IMR-90 (cell line): Measurements from ENCODE around the gene IMPG2. TPM values are rescaled to one million over a fixed set of nuclear protein-coding genes. Genes with fewer than 3 reads are reported as not detected.

Experiments used
- ATAC-seq: fragments of 200-7000 bp; cut with Tn5 transposase; 2 replicates; pipeline ENCODE4 v1.9.1; 2020; ENCODE audit warnings: low read depth, mild to moderate bottlenecking, moderate library complexity
- BruUV-seq: library from RNA; stranded (reverse); fragments of 400-500 nt; replicated peaks from 2 replicates; lab custom pipeline; 2021; lab: Mats Ljungman, UMichigan
- CTCF ChIA-PET: fragments of 300-600 bp; formaldehyde crosslinking; extraction: SDS; loops from one replicate; lab custom pipeline; 2021; ENCODE audit warnings: antibody characterized with exemption; lab: Yijun Ruan, JAX
- POLR2A ChIA-PET: fragments of 300-600 bp; sonication (Branson Sonifier 250); formaldehyde crosslinking; loops from one replicate; lab custom pipeline; 2022; ENCODE audit warnings: antibody characterized with exemption; ENCODE audit not compliant: unreplicated experiment; lab: Charles Lee
- DNase-seq: peaks from one replicate; pipeline ENCODE4 v3.0.0; 2013
- H2AFZ ChIP-seq: replicated peaks from 2 replicates; pipeline ENCODE3; 2013; ENCODE audit warnings: low read length, mild to moderate bottlenecking; ENCODE audit not compliant: poor library complexity
- H2AK5ac ChIP-seq: 2 replicates; pipeline ENCODE4 v1.6.1; 2013; ENCODE audit warnings: low read depth, low read length, inconsistent platforms
- H2AK9ac ChIP-seq: replicated peaks from 2 replicates; pipeline ENCODE3; 2013; ENCODE audit warnings: mild to moderate bottlenecking, low read depth, low read length, moderate library complexity; ENCODE audit not compliant: poor library complexity
- H2BK120ac ChIP-seq: 2 replicates; pipeline ENCODE4 v1.6.1; 2013; ENCODE audit warnings: low read depth, low read length, inconsistent platforms
- H2BK15ac ChIP-seq: 3 replicates; pipeline ENCODE4 v1.6.1; 2013; ENCODE audit warnings: low read depth, low read length, inconsistent platforms
- H2BK20ac ChIP-seq: 2 replicates; pipeline ENCODE4 v1.6.1; 2013; ENCODE audit warnings: low read depth, mild to moderate bottlenecking, inconsistent platforms, low read length, moderate library complexity
- H2BK5ac ChIP-seq: 2 replicates; pipeline ENCODE4 v1.6.1; 2013; ENCODE audit warnings: mild to moderate bottlenecking, low read depth, low read length, inconsistent platforms; ENCODE audit not compliant: poor library complexity, severe bottlenecking
- H3K14ac ChIP-seq: replicated peaks from 2 replicates; pipeline ENCODE4 v1.6.1; 2013; ENCODE audit warnings: low read depth, low read length, inconsistent platforms
- H3K18ac ChIP-seq: 2 replicates; pipeline ENCODE4 v1.6.1; 2013; ENCODE audit warnings: low read depth, low read length, control low read depth
- H3K23ac ChIP-seq: 2 replicates; pipeline ENCODE4 v1.6.1; 2013; ENCODE audit warnings: low read depth, low read length, inconsistent platforms
- H3K27ac ChIP-seq: 2 replicates; pipeline ENCODE4 v1.5.1; 2013; ENCODE audit warnings: mild to moderate bottlenecking, control low read depth, low read length; ENCODE audit not compliant: insufficient read depth
- H3K27me3 ChIP-seq: 2 replicates; pipeline ENCODE4 v1.6.1; 2013; ENCODE audit warnings: low read length; ENCODE audit not compliant: control insufficient read depth, insufficient read depth
- H3K36me3 ChIP-seq: 2 replicates; pipeline ENCODE4 v1.6.1; 2013; ENCODE audit warnings: low read length, mixed read lengths; ENCODE audit not compliant: control insufficient read depth, insufficient read depth
- H3K4ac ChIP-seq: 2 replicates; pipeline ENCODE4 v1.6.1; 2013; ENCODE audit warnings: low read depth, low read length, inconsistent platforms
- H3K4me1 ChIP-seq: 2 replicates; pipeline ENCODE4 v1.6.1; 2013; ENCODE audit warnings: low read length, mixed read lengths; ENCODE audit not compliant: control insufficient read depth, insufficient read depth
- H3K4me2 ChIP-seq: 2 replicates; pipeline ENCODE4 v1.6.1; 2013; ENCODE audit warnings: low read depth, mild to moderate bottlenecking, control low read depth, low read length, moderate library complexity
- H3K4me3 ChIP-seq: 2 replicates; pipeline ENCODE4 v1.5.1; 2013; ENCODE audit warnings: low read depth, mild to moderate bottlenecking, control low read depth, low read length, moderate library complexity; ENCODE audit not compliant: insufficient read depth
- H3K56ac ChIP-seq: 2 replicates; pipeline ENCODE4 v1.6.1; 2013; ENCODE audit warnings: low read length, inconsistent platforms; ENCODE audit not compliant: insufficient read depth; ENCODE audit errors: extremely low read depth
- H3K79me1 ChIP-seq, 2 experiments: 2 replicates each; pipeline ENCODE4 v1.6.1; 2013; ENCODE audit warnings: low read length in 2 of 2, inconsistent platforms in 1 of 2, low read depth in 1 of 2
- H3K9ac ChIP-seq: 2 replicates; pipeline ENCODE4 v1.6.1; 2013; ENCODE audit warnings: low read depth, low read length, control low read depth
- H3K9me1 ChIP-seq: 2 replicates; pipeline ENCODE4 v1.6.1; 2013; ENCODE audit warnings: low read length, inconsistent platforms; ENCODE audit not compliant: insufficient read depth
- H3K9me3 ChIP-seq: 2 replicates; pipeline ENCODE4 v1.6.1; 2013; ENCODE audit warnings: low read length; ENCODE audit not compliant: control insufficient read depth, insufficient read depth
- H4K20me1 ChIP-seq: 2 replicates; pipeline ENCODE4 v1.6.1; 2013; ENCODE audit warnings: low read length, inconsistent platforms; ENCODE audit not compliant: insufficient read depth
- H4K5ac ChIP-seq: 2 replicates; pipeline ENCODE4 v1.6.1; 2013; ENCODE audit warnings: mild to moderate bottlenecking, low read depth, low read length, control low read depth
- H4K8ac ChIP-seq, 2 experiments: 2 replicates each; pipeline ENCODE4 v1.6.1; 2013; ENCODE audit warnings: low read depth in 2 of 2, low read length in 2 of 2, control low read depth in 1 of 2, inconsistent platforms in 1 of 2
- H4K91ac ChIP-seq: 2 replicates; pipeline ENCODE4 v1.6.1; 2013; ENCODE audit warnings: low read depth, low read length, inconsistent platforms; ENCODE audit not compliant: insufficient read depth
- BHLHE40 ChIP-seq: fragments of 150-350 bp; IDR thresholded peaks from 2 replicates; pipeline ENCODE4 v1.6.1; 2016; ENCODE audit warnings: mild to moderate bottlenecking, low read depth, low read length
- CEBPB ChIP-seq: IDR thresholded peaks from 2 replicates; pipeline ENCODE4 v1.6.1; 2012; ENCODE audit warnings: low read depth, low read length, improper control_type of control experiment
- CHD1 ChIP-seq: IDR thresholded peaks from 2 replicates; pipeline ENCODE4 v1.6.1; 2012; ENCODE audit warnings: low read depth, low read length, improper control_type of control experiment
- FOS ChIP-seq: fragments of 150-350 bp; IDR thresholded peaks from 2 replicates; pipeline ENCODE4 v1.6.1; 2016; ENCODE audit warnings: low read depth, low read length
- MAFK ChIP-seq: IDR thresholded peaks from 2 replicates; pipeline ENCODE4 v1.6.1; 2012; ENCODE audit warnings: low read depth, low read length, improper control_type of control experiment
- MAZ ChIP-seq: IDR thresholded peaks from 2 replicates; pipeline ENCODE4 v1.6.1; 2012; ENCODE audit warnings: low read depth, mild to moderate bottlenecking, low read length, improper control_type of control experiment, moderate library complexity, borderline replicate concordance
- MXI1 ChIP-seq: IDR thresholded peaks from 2 replicates; pipeline ENCODE4 v1.6.1; 2012; ENCODE audit warnings: low read depth, mild to moderate bottlenecking, low read length, moderate library complexity, borderline replicate concordance
- NFE2L2 ChIP-seq: fragments of 150-350 bp; IDR thresholded peaks from 2 replicates; pipeline ENCODE4 v1.6.1; 2016; ENCODE audit warnings: low read depth, mild to moderate bottlenecking, low read length
- POLR2A ChIP-seq: IDR thresholded peaks from 2 replicates; pipeline ENCODE4 v1.6.1; 2012; ENCODE audit warnings: mild to moderate bottlenecking, low read depth, low read length
- RAD21 ChIP-seq: IDR thresholded peaks from 2 replicates; pipeline ENCODE4 v1.6.1; 2012; ENCODE audit warnings: low read length, improper control_type of control experiment
- RCOR1 ChIP-seq: IDR thresholded peaks from 2 replicates; pipeline ENCODE4 v1.6.1; 2012; ENCODE audit warnings: mild to moderate bottlenecking, low read length, improper control_type of control experiment; ENCODE audit not compliant: insufficient replicate concordance
- RFX5 ChIP-seq: IDR thresholded peaks from 2 replicates; pipeline ENCODE4 v1.8.0; 2012; ENCODE audit warnings: low read depth, mild to moderate bottlenecking, low read length, moderate library complexity
- SMC3 ChIP-seq: fragments of 150-350 bp; IDR thresholded peaks from 2 replicates; pipeline ENCODE4 v1.6.1; 2016; ENCODE audit warnings: low read depth, mild to moderate bottlenecking, antibody characterized with exemption, low read length, moderate library complexity
- USF2 ChIP-seq: fragments of 150-350 bp; IDR thresholded peaks from 2 replicates; pipeline ENCODE4 v1.6.1; 2017; ENCODE audit warnings: mild to moderate bottlenecking, antibody characterized with exemption, low read length, low read depth
- WGBS, 2 experiments: methylation state at CpG; one replicate each; pipeline versions ENCODE4 v1.1.5 to v1.1.7; 2013; ENCODE audit warnings: missing lambda C conversion rate in 2 of 2; ENCODE audit not compliant: insufficient read length in 1 of 2; ENCODE audit errors: extremely low coverage in 2 of 2; 5-methylcytosine and 5-hydroxymethylcytosine counted together
- dilution Hi-C: fragments of 300-500 bp; cut with HindIII; formaldehyde crosslinking; loops from one replicate; pipeline ENCODE4 v1.14.3; 2018; ENCODE audit warnings: low sequenced_read_pairs; ENCODE audit not compliant: unreplicated experiment
- in situ Hi-C: fragments of 300-500 bp; cut with MboI; formaldehyde crosslinking; loops from 3 replicates; pipeline ENCODE4 v1.14.3; 2019; ENCODE audit warnings: low sequenced_read_pairs, inconsistent platforms, mixed read lengths
- intact Hi-C: fragments of 100-400 bp; cut with micrococcal nuclease; formaldehyde crosslinking; loops from 2 replicates; pipeline ENCODE4 v1.10.0; 2022
- polyA plus RNA-seq, 3 experiments: library from polyadenylated mRNA; depleted of rRNA; stranded (reverse); fragments of >200 nt; gene quantifications; 2 replicates each; pipeline ENCODE4 v1.2.3, GENCODE V29; 2012; ENCODE audit warnings: low replicate concordance in 1 of 3
- total RNA-seq: library from RNA; depleted of rRNA; stranded (reverse); fragments of >200 nt; gene quantifications from 2 replicates; pipeline ENCODE4 v1.2.3, GENCODE V29; 2012
- TF ChIP-seq, protein P1 (sequence below): fragments of 150-350 bp; IDR thresholded peaks from 2 replicates; pipeline ENCODE4 v1.6.1; 2016; ENCODE audit warnings: low read depth, mild to moderate bottlenecking, low read length, moderate library complexity, borderline replicate concordance
- TF ChIP-seq, protein P2 (sequence below): conservative IDR thresholded peaks from 2 replicates; pipeline ENCODE4 v1.5.1; 2012; ENCODE audit warnings: mild to moderate bottlenecking, low read depth, low read length, improper control_type of control experiment

IMPG2 gene
- total and polyA plus RNA-seq, 2 of the 4 experiments (the other 2 are of a cell fraction): 0.10 to 0.18 TPM

GRCh38 chr3:101271728-101272127 lies 48.6 kb downstream of the IMPG2 start:
- POLR2A ChIA-PET: no interaction called here
- in situ Hi-C loops: no loop called here
- Histone ChIP-seq H3K4me1 (peaks cover 2% of the 10 kb centered on the region; the same call in 1 of the 2 replicates), H2BK5ac (no peak overlapping the region), H3K27me3 (no peaks in the 10 kb centered on the region), H2AFZ (no peak overlapping the region), H3K4ac (no peak overlapping the region), H2BK120ac (no peak overlapping the region), H3K4me3 (no peak overlapping the region), H2AK9ac (no peak overlapping the region), H3K9ac (no peak overlapping the region), H3K36me3 (no peaks in the 10 kb centered on the region), H3K4me2 (no peak overlapping the region), H3K18ac (no peak overlapping the region), H2BK20ac (no peak overlapping the region), H4K20me1 (no peaks in the 10 kb centered on the region), H3K79me1 (no peaks in the 10 kb centered on the region), H3K27ac (no peak overlapping the region), H2AK5ac (no peak overlapping the region), H3K9me3 (no peaks in the 10 kb centered on the region), H3K9me1 (0 out of 2 replicates have a peak, but pooled peaks cover 1% of the 10 kb centered on the region), H4K91ac (no peak overlapping the region), H2BK15ac (no peak overlapping the region), H4K8ac (no peak overlapping the region), H3K23ac (no peak overlapping the region), H4K5ac (no peak overlapping the region), H3K56ac (no peak overlapping the region), H3K14ac (no peak overlapping the region)
- ATAC-seq (no peak), DNase-seq (no peak)
- intact Hi-C loops: no loop called here
- TF ChIP-seq BHLHE40: no peak
- no peak for TF ChIP-seq USF2
- no peak for TF ChIP-seq MAFK
- TF ChIP-seq POLR2A: no peak
- TF ChIP-seq, protein P1, sequence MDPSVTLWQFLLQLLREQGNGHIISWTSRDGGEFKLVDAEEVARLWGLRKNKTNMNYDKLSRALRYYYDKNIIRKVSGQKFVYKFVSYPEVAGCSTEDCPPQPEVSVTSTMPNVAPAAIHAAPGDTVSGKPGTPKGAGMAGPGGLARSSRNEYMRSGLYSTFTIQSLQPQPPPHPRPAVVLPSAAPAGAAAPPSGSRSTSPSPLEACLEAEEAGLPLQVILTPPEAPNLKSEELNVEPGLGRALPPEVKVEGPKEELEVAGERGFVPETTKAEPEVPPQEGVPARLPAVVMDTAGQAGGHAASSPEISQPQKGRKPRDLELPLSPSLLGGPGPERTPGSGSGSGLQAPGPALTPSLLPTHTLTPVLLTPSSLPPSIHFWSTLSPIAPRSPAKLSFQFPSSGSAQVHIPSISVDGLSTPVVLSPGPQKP: no peak
- TF ChIP-seq NFE2L2: no peak
- TF ChIP-seq CHD1: no peak
- TF ChIP-seq RCOR1: no peak
- TF ChIP-seq, protein P2, sequence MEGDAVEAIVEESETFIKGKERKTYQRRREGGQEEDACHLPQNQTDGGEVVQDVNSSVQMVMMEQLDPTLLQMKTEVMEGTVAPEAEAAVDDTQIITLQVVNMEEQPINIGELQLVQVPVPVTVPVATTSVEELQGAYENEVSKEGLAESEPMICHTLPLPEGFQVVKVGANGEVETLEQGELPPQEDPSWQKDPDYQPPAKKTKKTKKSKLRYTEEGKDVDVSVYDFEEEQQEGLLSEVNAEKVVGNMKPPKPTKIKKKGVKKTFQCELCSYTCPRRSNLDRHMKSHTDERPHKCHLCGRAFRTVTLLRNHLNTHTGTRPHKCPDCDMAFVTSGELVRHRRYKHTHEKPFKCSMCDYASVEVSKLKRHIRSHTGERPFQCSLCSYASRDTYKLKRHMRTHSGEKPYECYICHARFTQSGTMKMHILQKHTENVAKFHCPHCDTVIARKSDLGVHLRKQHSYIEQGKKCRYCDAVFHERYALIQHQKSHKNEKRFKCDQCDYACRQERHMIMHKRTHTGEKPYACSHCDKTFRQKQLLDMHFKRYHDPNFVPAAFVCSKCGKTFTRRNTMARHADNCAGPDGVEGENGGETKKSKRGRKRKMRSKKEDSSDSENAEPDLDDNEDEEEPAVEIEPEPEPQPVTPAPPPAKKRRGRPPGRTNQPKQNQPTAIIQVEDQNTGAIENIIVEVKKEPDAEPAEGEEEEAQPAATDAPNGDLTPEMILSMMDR: no peak
- no peak for TF ChIP-seq FOS
- TF ChIP-seq SMC3: no peak
- no peak for TF ChIP-seq RFX5
- no peak for TF ChIP-seq MAZ
- no peak for TF ChIP-seq CEBPB
- TF ChIP-seq MXI1: no peak
- TF ChIP-seq RAD21: no peak
- no TSS peak for BruUV-seq
- dilution Hi-C loops: no loop called here
- CTCF ChIA-PET: no interaction called here
- WGBS, 2 experiments: no CpG with 5 or more reads among the region's 4 CpGs
